ENCODE results near the gene SUSD5. TPM values are rescaled to one million over a fixed set of nuclear protein-coding genes. Genes with fewer than 3 reads are reported as not detected.

Gene SUSD5
- total and polyA plus RNA-seq, 2 of the 4 experiments (the other 2 are of a cell fraction): 1.4 to 2.9 TPM

GRCh38 chr3:33215739-33216138 lies 2.9 kb downstream of the SUSD5 start:
- no TSS peak for BruUV-seq (replicated peaks)
- Histone ChIP-seq H3K79me1 (ENCODE audit: low read depth in 1 of 2, low read length in 2 of 2) (no peaks in the 10 kb centered on the region), H3K27me3 (ENCODE audit: control insufficient read depth, insufficient read depth, low read length) (peaks cover 15% of the 10 kb centered on the region), H3K9me3 (ENCODE audit: control insufficient read depth, insufficient read depth, low read length) (no peaks in the 10 kb centered on the region), H2BK120ac (ENCODE audit: low read depth, low read length) (no peak overlapping the region), H4K5ac (ENCODE audit: low read depth, low read length) (no peak overlapping the region), H3K4me3 (ENCODE audit: insufficient read depth, low read depth, low read length) (no peak overlapping the region), H2AK5ac (ENCODE audit: low read depth, low read length) (no peak overlapping the region), H2BK15ac (ENCODE audit: low read depth, low read length) (no peak overlapping the region), H3K27ac (ENCODE audit: insufficient read depth, low read length) (no peak overlapping the region), H3K36me3 (ENCODE audit: control insufficient read depth, insufficient read depth, low read length) (no peaks in the 10 kb centered on the region), H3K23ac (ENCODE audit: low read depth, low read length) (no peak overlapping the region), H4K91ac (ENCODE audit: insufficient read depth, low read depth, low read length) (no peak overlapping the region), H3K14ac (replicated peaks; ENCODE audit: low read depth, low read length) (no peak overlapping the region), H3K4ac (ENCODE audit: low read depth, low read length) (no peak overlapping the region), H3K4me2 (ENCODE audit: low read depth, low read length) (no peak overlapping the region), H2AFZ (replicated peaks; ENCODE audit: low read length, poor library complexity) (no peak overlapping the region), H3K56ac (ENCODE audit: extremely low read depth, insufficient read depth, low read length) (no peak overlapping the region), H2AK9ac (replicated peaks; ENCODE audit: low read depth, low read length, poor library complexity) (no peak overlapping the region), H3K9me1 (ENCODE audit: insufficient read depth, low read length) (no peaks in the 10 kb centered on the region), H3K9ac (ENCODE audit: low read depth, low read length) (no peak overlapping the region), H4K20me1 (ENCODE audit: insufficient read depth, low read length) (no peaks in the 10 kb centered on the region), H2BK5ac (ENCODE audit: low read depth, low read length, poor library complexity, severe bottlenecking) (no peak overlapping the region), H2BK20ac (ENCODE audit: low read depth, low read length) (no peak overlapping the region), H3K4me1 (ENCODE audit: control insufficient read depth, insufficient read depth, low read length) (no peaks in the 10 kb centered on the region), H3K18ac (ENCODE audit: low read depth, low read length) (no peak overlapping the region), H4K8ac (ENCODE audit: low read depth in 2 of 2, low read length in 2 of 2) (no peak overlapping the region)
- TF ChIP-seq MAZ (IDR thresholded peaks at IDR 0.05; ENCODE audit: borderline replicate concordance, low read depth, low read length): no peak
- no peak for TF ChIP-seq CHD1 (IDR thresholded peaks at IDR 0.05; ENCODE audit: low read depth, low read length)
- no peak for TF ChIP-seq MAFK (IDR thresholded peaks at IDR 0.05; ENCODE audit: low read depth, low read length)
- no peak for TF ChIP-seq BHLHE40 (IDR thresholded peaks at IDR 0.05; ENCODE audit: low read depth, low read length)
- TF ChIP-seq MXI1 (IDR thresholded peaks at IDR 0.05; ENCODE audit: borderline replicate concordance, low read depth, low read length): no peak
- no peak for TF ChIP-seq USF2 (IDR thresholded peaks at IDR 0.05; ENCODE audit: low read depth, low read length)
- TF ChIP-seq CTCF (conservative IDR thresholded peaks at IDR 0.05; ENCODE audit: low read depth, low read length): no peak
- TF ChIP-seq CEBPB (IDR thresholded peaks at IDR 0.05; ENCODE audit: low read depth, low read length): no peak
- TF ChIP-seq RFX5 (IDR thresholded peaks at IDR 0.05; ENCODE audit: low read depth, low read length): no peak
- ChIA-PET CTCF (no interaction called here), POLR2A (ENCODE audit: unreplicated experiment) (no interaction called here)
- no CpG with 5 or more reads among the region's 3 CpGs for WGBS, 2 experiments (ENCODE audit: extremely low coverage in 2 of 2, insufficient read length in 1 of 2)
- intact Hi-C loops (cut with micrococcal nuclease) (no loop called here), in situ Hi-C loops (cut with MboI; ENCODE audit: low sequenced_read_pairs) (no loop called here), dilution Hi-C loops (cut with HindIII; ENCODE audit: low sequenced_read_pairs, unreplicated experiment) (no loop called here)
- no peak for ATAC-seq (ENCODE audit: low read depth)
- no peak for DNase-seq

All from IMR-90 (cell line).